Eye (tissue), 1 donor: Measurements from ENCODE around the gene TIGIT.
A peak's percentile ranks its signal among the peaks of the same experiment; 100 is the strongest.

Experiments
- DNase-seq: peaks from one replicate; pipeline ENCODE4 v3.0.0-alpha.2; 2015

TIGIT gene

DNA sequence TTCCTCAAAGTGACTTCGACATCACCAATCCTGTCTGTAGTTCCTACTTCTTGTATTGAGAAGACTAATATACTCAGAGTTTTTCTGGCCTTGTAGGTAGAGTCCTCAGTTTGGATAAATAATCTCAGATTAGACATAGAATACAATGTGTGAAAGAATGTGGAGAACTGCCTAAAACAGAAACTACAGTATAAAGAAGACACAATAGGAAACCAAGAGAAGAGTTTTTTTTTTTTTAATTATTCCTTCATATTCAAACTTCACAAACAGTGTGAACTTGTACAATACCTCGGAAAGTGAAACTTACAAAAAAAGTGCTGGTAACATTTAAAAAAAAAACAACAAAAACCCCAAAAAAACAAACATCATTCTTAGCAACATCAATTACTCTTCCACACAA, 20.5 kb downstream of the TIGIT start:
- DNase-seq = no peak

DNA sequence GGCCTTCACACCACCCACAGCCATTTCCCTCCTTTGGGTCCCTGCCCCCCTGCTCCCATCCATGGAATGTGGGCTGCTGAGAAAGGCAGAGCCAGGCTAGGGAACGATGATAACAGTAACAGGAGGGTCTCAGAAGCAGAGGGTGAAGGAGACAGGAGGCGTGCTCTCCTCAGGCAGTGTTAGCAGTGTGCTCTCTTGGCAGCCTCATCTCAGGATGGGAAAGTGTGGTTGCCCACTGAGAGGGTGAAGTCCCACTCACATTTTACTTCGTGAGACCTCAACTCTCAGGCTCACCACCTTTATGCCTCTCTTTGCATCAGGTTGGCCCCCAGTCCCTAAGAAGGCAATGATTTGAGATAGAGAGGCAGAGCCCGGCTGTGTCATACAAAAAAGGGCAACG, 24.5 kb downstream of the TIGIT start:
- no peak for DNase-seq

- peak; percentile 5 for DNase-seq
These were observed 25.6 kb downstream of the TIGIT start for GRCh38 chr3:114319453-114319852.

DNA sequence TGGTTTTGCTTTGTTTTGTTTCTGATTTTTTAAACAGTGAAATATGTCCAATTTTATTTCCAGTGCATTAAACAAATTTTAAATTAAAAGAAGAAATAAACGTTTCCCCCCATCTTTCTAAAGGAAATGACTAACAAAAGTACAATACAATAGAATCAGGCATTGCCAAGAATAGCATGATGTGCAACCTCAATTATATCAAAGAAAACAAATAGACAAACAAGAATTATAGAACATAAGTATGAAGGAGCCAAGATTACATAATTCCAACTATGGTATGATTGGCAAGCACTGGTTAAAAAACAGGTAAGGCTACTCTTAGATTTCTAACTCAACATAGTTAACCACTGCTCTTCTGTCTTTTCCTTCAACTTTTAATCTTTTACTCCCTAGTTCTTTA, 26.4 kb downstream of the TIGIT start:
- no peak for DNase-seq

DNA sequence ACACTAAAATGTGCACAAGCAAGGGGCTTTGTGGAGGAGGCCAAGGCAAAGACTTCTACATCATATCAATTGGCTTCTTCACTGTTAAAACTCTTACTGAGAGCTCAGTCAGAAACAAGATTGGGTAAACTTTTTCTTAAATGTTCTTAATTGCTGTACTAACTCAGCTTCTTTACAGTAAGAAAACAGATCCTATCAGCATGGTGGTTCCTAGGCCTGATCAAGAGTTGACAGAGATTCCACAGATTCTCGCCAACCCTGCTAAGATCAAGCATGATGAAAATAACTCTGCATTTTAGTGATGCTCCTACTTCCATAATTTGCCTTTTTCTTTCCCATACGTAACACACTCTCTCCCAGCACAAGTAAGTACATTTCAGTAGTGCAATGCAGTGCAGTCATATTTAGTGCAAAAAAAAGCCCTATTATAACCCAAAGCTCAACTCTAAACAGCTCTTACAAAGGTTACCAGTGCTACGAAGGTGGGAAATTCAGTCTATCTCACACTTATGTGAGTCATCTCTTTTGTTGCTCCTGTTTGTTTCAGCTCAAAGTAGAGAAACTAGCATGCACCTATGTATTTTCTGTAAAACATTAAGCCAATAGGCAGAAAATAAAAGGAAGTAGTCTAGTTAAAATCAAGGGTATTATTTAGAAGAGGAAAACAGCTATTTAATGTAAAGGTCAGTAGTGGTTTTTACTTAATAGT, 29.9 kb downstream of the TIGIT start:
- DNase-seq = no peak

GRCh38 chr3:114327665-114328064, 33.8 kb downstream of the TIGIT start:
- no peak for DNase-seq

- no peak for DNase-seq
These were observed 34.5 kb downstream of the TIGIT start for GRCh38 chr3:114328345-114328744.

DNA sequence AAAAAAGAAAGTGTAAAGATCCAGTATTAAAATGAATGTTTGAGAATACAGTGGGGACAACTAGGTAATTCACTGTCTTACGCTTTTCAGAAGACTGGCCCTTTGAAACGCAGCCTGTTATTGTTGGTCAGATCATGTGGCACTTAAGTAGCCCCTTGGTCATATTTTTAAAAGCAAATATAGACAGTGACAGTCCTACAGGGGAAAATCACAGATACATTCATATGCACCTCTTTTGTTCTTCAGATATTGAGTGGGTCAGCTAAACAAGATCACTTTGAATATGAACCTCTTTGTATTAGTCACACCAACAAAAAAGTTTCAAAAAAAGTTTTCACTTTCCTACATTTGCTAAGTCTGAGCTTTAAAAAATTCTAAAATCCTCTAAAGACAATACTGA, 36.0 kb downstream of the TIGIT start:
- DNase-seq = no peak

- no peak for DNase-seq
These were observed 37.2 kb downstream of the TIGIT start for GRCh38 chr3:114331007-114331406.

DNA sequence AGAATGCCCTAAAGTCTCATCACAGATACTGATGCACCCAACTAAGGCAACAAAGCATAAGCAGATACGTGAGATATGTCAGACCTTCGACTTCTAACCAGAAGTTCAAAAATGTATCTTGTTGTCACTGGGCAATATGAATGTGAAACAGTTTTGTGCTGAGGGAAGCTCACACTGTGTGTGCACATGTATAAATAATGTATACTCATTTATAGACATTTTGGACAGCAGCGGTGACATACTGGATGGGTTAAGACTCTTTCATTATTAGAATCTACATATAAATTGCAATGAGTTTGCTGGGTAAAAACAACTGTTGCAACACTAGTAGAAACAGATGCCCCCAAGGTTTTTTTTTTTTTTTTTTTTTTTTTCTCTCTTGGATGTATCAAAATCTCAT, 37.9 kb downstream of the TIGIT start:
- DNase-seq = no peak

GRCh38 chr3:114332342-114333179, 38.7 kb downstream of the TIGIT start:
- DNase-seq = no peak

GRCh38 chr3:114333180-114333922, 39.5 kb downstream of the TIGIT start:
- DNase-seq = no peak

GRCh38 chr3:114333923-114334240, 40.1 kb downstream of the TIGIT start:
- DNase-seq = no peak

DNA sequence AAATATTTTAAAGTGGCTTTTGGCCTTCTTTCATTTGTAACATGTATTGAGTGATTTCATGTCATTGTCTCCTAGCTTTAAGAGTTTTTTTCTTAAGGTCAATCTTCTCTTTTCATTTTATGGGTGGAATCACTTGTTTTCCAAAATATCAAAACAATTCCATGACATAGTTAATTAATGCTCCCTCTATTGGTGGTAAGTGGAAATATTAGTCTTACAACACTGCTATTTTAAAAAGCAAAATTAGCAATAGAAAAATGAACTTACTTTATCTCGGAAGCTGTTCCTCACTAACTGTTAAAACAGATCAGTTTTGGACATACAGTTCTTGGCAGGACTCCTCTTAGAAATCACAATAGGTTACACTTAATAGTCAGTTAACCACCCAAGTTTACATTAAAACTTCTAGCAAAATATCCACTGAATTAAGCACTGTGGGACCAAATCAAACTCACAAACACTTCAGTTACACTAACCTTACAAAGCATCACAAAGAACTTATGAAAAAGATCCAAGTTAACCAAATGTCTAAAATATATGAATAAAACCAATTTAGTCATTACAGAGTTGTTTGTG, 42.4 kb downstream of the TIGIT start:
- no peak for DNase-seq

- DNase-seq = no peak
These were observed 43.0 kb downstream of the TIGIT start for GRCh38 chr3:114336857-114337256.

GRCh38 chr3:114338651-114339357, 45.0 kb downstream of the TIGIT start:
- no peak for DNase-seq

DNA sequence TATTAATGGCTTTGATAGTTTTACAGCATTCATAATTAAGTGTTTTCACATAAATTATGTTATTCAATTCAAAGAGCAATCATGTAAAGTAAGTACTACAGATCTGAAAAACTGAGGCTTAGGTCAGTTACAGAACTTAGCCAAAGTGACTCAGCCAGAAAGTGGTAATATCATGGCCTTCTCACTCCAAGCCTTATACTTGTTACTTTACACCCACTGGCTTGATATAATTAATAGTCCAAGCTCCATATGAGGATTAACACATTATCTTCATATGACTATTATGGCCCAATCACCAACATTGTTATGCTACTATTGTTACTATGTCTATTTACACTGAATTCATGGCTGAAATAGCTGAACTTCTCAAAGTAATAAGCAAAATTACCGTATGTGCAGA, 50.7 kb downstream of the TIGIT start:
- DNase-seq = no peak

- no peak for DNase-seq
These were observed 56.4 kb downstream of the TIGIT start for GRCh38 chr3:114350271-114350670.

GRCh38 chr3:114350690-114351089, 56.9 kb downstream of the TIGIT start:
- no peak for DNase-seq

- DNase-seq = no peak
These were observed 57.4 kb downstream of the TIGIT start for GRCh38 chr3:114351123-114351821.

DNA sequence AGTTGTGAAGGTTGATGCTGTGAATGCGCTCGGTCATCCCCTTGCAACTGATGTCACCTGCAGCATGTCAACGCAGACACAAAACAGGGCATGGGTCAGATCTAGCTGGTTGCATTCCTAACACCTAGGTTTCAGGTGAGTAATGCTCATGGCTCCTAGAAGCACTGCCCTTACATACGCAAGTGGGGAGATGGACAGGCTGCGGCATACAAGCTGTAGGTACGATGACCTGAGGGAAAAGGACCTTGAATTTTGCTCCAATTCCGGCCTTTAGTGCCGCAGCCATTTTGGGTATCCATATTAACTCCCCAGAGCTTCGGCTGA, 58.0 kb downstream of the TIGIT start:
- no peak for DNase-seq

DNA sequence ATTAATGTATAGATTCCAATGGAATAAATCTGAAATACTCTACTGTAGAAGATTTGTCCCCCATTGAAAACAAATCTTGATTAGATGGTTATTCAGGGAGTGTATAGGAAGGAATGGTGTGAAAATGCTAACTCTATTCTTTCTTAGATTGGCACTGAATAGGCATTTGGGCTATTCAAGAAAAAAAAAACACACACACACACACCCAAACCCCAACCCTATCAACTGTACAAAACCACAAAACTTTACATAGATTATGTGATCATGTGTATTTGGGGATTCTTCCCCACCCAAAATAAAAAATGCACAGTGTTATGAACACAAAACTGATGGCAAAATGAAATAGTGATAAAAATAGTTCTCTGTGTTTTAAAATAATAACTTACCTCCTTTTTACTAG, 61.8 kb downstream of the TIGIT start:
- no peak for DNase-seq
